GM19463 (cell line): ENCODE data around the gene OPCML.

Experiments
- ATAC-seq: cut with Tn5 transposase; IDR thresholded peaks from one replicate; pipeline ENCODE4 v1.9.1; 2021; ENCODE audit warnings: mild to moderate bottlenecking, moderate library complexity; ENCODE audit not compliant: unreplicated experiment

Gene OPCML

GRCh38 chr11:133413703-133414102 is 118.6 kb downstream of the OPCML start:
- no peak for ATAC-seq

GRCh38 chr11:133409799-133410198 is 122.5 kb downstream of the OPCML start:
- no peak for ATAC-seq

GRCh38 chr11:133408936-133409335 is 123.4 kb downstream of the OPCML start:
- ATAC-seq: no peak

GRCh38 chr11:133408402-133408801 is 123.9 kb downstream of the OPCML start:
- no peak for ATAC-seq

- ATAC-seq: no peak
Observed at GRCh38 chr11:133406489-133406888, 125.8 kb downstream of the OPCML start.

- ATAC-seq: no peak
Observed at GRCh38 chr11:133403900-133404299, 128.4 kb downstream of the OPCML start.

- ATAC-seq: no peak
Observed at GRCh38 chr11:133402551-133402950, 129.8 kb downstream of the OPCML start.

GRCh38 chr11:133399855-133400625 is 132.3 kb downstream of the OPCML start:
- ATAC-seq: no peak

- no peak for ATAC-seq
Observed at GRCh38 chr11:133399294-133399693, 133.0 kb downstream of the OPCML start.

- no peak for ATAC-seq
Observed at GRCh38 chr11:133390803-133391202, 141.5 kb downstream of the OPCML start.

GRCh38 chr11:133388975-133389568 is 143.2 kb downstream of the OPCML start:
- no peak for ATAC-seq

- ATAC-seq: no peak
Observed at GRCh38 chr11:133388260-133388659, 144.0 kb downstream of the OPCML start.

GRCh38 chr11:133386852-133387251 is 145.4 kb downstream of the OPCML start:
- no peak for ATAC-seq

- ATAC-seq: no peak
Observed at GRCh38 chr11:133386262-133386661, 146.0 kb downstream of the OPCML start.

GRCh38 chr11:133385781-133386180 is 146.5 kb downstream of the OPCML start:
- no peak for ATAC-seq

GRCh38 chr11:133384731-133385130 is 147.6 kb downstream of the OPCML start:
- no peak for ATAC-seq

- ATAC-seq: no peak
Observed at GRCh38 chr11:133383689-133384088, 148.6 kb downstream of the OPCML start.

GRCh38 chr11:133383201-133383600 is 149.1 kb downstream of the OPCML start:
- no peak for ATAC-seq

- no peak for ATAC-seq
Observed at GRCh38 chr11:133382131-133382812, 150.0 kb downstream of the OPCML start.

- ATAC-seq: no peak
Observed at GRCh38 chr11:133381761-133382130, 150.6 kb downstream of the OPCML start.

- no peak for ATAC-seq
Observed at GRCh38 chr11:133366147-133366546, 166.2 kb downstream of the OPCML start.

GRCh38 chr11:133362916-133363315 is 169.4 kb downstream of the OPCML start:
- ATAC-seq: no peak
